IMR-90 (cell line): Measurements from ENCODE around the gene NSUN4.

Source experiments
- BHLHE40 ChIP-seq: fragments of 150-350 bp; IDR thresholded peaks from 2 replicates; pipeline ENCODE4 v1.6.1; 2016; ENCODE audit warnings: mild to moderate bottlenecking, low read depth, low read length
- CEBPB ChIP-seq: IDR thresholded peaks from 2 replicates; pipeline ENCODE4 v1.6.1; 2012; ENCODE audit warnings: low read depth, low read length, improper control_type of control experiment
- CHD1 ChIP-seq: IDR thresholded peaks from 2 replicates; pipeline ENCODE4 v1.6.1; 2012; ENCODE audit warnings: low read depth, low read length, improper control_type of control experiment
- CTCF ChIP-seq: conservative IDR thresholded peaks from 2 replicates; pipeline ENCODE4 v1.5.1; 2012; ENCODE audit warnings: mild to moderate bottlenecking, low read depth, low read length, improper control_type of control experiment
- ELK1 ChIP-seq: fragments of 150-350 bp; IDR thresholded peaks from 2 replicates; pipeline ENCODE4 v1.6.1; 2016; ENCODE audit warnings: low read depth, mild to moderate bottlenecking, low read length, moderate library complexity, borderline replicate concordance
- MAFK ChIP-seq: IDR thresholded peaks from 2 replicates; pipeline ENCODE4 v1.6.1; 2012; ENCODE audit warnings: low read depth, low read length, improper control_type of control experiment
- MAZ ChIP-seq: IDR thresholded peaks from 2 replicates; pipeline ENCODE4 v1.6.1; 2012; ENCODE audit warnings: low read depth, mild to moderate bottlenecking, low read length, improper control_type of control experiment, moderate library complexity, borderline replicate concordance
- MXI1 ChIP-seq: IDR thresholded peaks from 2 replicates; pipeline ENCODE4 v1.6.1; 2012; ENCODE audit warnings: low read depth, mild to moderate bottlenecking, low read length, moderate library complexity, borderline replicate concordance
- NFE2L2 ChIP-seq: fragments of 150-350 bp; IDR thresholded peaks from 2 replicates; pipeline ENCODE4 v1.6.1; 2016; ENCODE audit warnings: low read depth, mild to moderate bottlenecking, low read length
- POLR2A ChIP-seq: IDR thresholded peaks from 2 replicates; pipeline ENCODE4 v1.6.1; 2012; ENCODE audit warnings: mild to moderate bottlenecking, low read depth, low read length
- RCOR1 ChIP-seq: IDR thresholded peaks from 2 replicates; pipeline ENCODE4 v1.6.1; 2012; ENCODE audit warnings: mild to moderate bottlenecking, low read length, improper control_type of control experiment; ENCODE audit not compliant: insufficient replicate concordance
- RFX5 ChIP-seq: IDR thresholded peaks from 2 replicates; pipeline ENCODE4 v1.8.0; 2012; ENCODE audit warnings: low read depth, mild to moderate bottlenecking, low read length, moderate library complexity
- SMC3 ChIP-seq: fragments of 150-350 bp; IDR thresholded peaks from 2 replicates; pipeline ENCODE4 v1.6.1; 2016; ENCODE audit warnings: low read depth, mild to moderate bottlenecking, antibody characterized with exemption, low read length, moderate library complexity
- USF2 ChIP-seq: fragments of 150-350 bp; IDR thresholded peaks from 2 replicates; pipeline ENCODE4 v1.6.1; 2017; ENCODE audit warnings: mild to moderate bottlenecking, antibody characterized with exemption, low read length, low read depth

GRCh38 chr1:46302641-46303037, 38.0 kb upstream of the NSUN4 start:
- TF ChIP-seq CTCF (no peak), POLR2A (no peak), CEBPB (no peak), RFX5 (no peak), RCOR1 (no peak), SMC3 (no peak), MAZ (no peak), BHLHE40 (no peak), MXI1 (no peak), MAFK (no peak), USF2 (no peak), NFE2L2 (no peak), CHD1 (no peak), ELK1 (no peak)
